Measurements from ENCODE around the gene GPR173. TPM values are rescaled to one million over a fixed set of nuclear protein-coding genes. Genes with fewer than 3 reads are reported as not detected.

Gene GPR173
- total RNA-seq, 2 donors from 2014 or later: 0.47 to 1.2 TPM

DNA sequence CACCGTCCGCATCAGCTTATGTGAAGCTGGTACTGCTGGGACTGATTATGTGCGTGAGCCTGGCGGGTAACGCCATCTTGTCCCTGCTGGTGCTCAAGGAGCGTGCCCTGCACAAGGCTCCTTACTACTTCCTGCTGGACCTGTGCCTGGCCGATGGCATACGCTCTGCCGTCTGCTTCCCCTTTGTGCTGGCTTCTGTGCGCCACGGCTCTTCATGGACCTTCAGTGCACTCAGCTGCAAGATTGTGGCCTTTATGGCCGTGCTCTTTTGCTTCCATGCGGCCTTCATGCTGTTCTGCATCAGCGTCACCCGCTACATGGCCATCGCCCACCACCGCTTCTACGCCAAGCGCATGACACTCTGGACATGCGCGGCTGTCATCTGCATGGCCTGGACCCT lies 28.1 kb downstream of the GPR173 start:
- DNase-seq: no peak
- TF ChIP-seq CTCF (IDR thresholded peaks at IDR 0.05): no peak
- H3K4me1 ChIP-seq: no peaks in the 10 kb centered on the region
- H3K9ac ChIP-seq (ENCODE audit: low read depth in 2 of 2, low read length in 2 of 2): no peak overlapping the region
- no peaks in the 10 kb centered on the region for H3K27me3 ChIP-seq
- no peaks in the 10 kb centered on the region for H3K36me3 ChIP-seq
- H3K9me3 ChIP-seq: no peaks in the 10 kb centered on the region
- no peak overlapping the region for H3K27ac ChIP-seq
- intact Hi-C loops (cut with DNase I): no loop called here
- no peak overlapping the region for H3K4me3 ChIP-seq

- no peaks in the 10 kb centered on the region for H3K9me3 ChIP-seq
- H3K9ac ChIP-seq (ENCODE audit: low read depth in 2 of 2, low read length in 2 of 2): no peak overlapping the region
- intact Hi-C loops (cut with DNase I): no loop called here
- no peak for TF ChIP-seq CTCF (IDR thresholded peaks at IDR 0.05)
- no peaks in the 10 kb centered on the region for H3K4me1 ChIP-seq
- no peaks in the 10 kb centered on the region for H3K36me3 ChIP-seq
- H3K27me3 ChIP-seq: no peaks in the 10 kb centered on the region
- DNase-seq: no peak
- no peak overlapping the region for H3K4me3 ChIP-seq
- no peak overlapping the region for H3K27ac ChIP-seq
Observed at GRCh38 chrX:53077207-53078197, 28.9 kb downstream of the GPR173 start.

- DNase-seq: no peak
- Histone ChIP-seq H3K36me3 (no peaks in the 10 kb centered on the region), H3K27ac (no peak overlapping the region), H3K27me3 (no peaks in the 10 kb centered on the region), H3K4me1 (no peaks in the 10 kb centered on the region), H3K4me3 (no peak overlapping the region), H3K9me3 (no peaks in the 10 kb centered on the region), H3K9ac (ENCODE audit: low read depth in 2 of 2, low read length in 2 of 2) (no peak overlapping the region)
- TF ChIP-seq CTCF (IDR thresholded peaks at IDR 0.05): no peak
- intact Hi-C loops (cut with DNase I): no loop called here
Observed at GRCh38 chrX:53078943-53079342, 30.4 kb downstream of the GPR173 start.

DNA sequence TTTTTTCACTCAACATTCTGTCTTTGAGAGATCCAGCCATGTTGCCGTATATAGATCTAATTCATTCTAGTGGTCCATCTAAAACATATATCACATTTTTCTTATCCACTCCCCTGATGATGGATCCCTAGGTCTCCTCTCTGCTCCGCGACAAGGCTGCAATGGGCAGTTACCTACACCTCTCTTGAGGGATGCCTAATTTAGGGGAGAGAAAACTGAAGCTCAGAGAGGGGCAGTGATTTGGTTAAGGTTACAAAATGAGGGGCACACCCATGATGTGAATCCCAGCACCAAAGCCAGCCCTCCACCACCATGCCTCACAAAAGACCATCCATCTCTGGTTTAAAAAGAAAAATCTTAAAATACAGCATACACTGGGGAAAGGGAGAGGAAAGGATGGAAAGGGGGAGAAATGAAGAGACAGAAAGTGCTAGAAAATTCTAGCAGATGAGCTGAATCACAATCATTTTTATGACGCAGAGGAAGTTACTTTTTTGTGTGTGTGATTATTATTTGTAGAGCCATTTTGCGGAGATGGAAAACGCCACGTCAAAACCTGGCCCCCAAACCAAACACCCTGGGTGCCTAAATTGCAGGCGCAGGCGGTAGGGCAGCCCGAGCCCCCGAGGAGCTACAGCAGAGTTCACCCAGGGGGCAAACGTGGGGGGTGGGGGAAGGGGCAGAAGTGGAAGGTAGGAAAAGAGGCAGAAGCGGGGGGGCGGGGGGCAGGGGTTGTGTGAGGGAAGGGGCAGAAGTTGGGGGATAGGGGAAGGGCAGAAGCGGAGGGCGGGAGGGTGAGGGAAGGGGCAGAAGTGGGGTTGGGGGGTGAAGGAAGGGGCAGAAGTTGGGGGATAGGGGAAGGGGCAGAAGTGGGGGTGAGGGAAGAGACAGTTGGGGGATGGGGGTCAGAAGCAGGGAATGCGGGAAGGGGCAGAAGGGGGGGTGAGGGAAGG lies 32.3 kb downstream of the GPR173 start:
- intact Hi-C loops (cut with DNase I): no loop called here
- no peak overlapping the region for H3K9ac ChIP-seq (ENCODE audit: low read depth in 2 of 2, low read length in 2 of 2)

More for the DNA sequence above, 32.3 kb downstream of the GPR173 start:
- H3K27ac ChIP-seq: no peak overlapping the region
- no peak overlapping the region for H3K4me3 ChIP-seq
- H3K27me3 ChIP-seq: no peaks in the 10 kb centered on the region
- H3K36me3 ChIP-seq: no peaks in the 10 kb centered on the region
- H3K9me3 ChIP-seq: no peaks in the 10 kb centered on the region
- no peak for DNase-seq
- H3K4me1 ChIP-seq: no peaks in the 10 kb centered on the region
- no peak for TF ChIP-seq CTCF (IDR thresholded peaks at IDR 0.05)

Measured in colonic mucosa (tissue), 4 donors.